Natural killer cell (primary cell): ENCODE measurements around the gene PDIA2. TPM values are rescaled to one million over a fixed set of nuclear protein-coding genes. Genes with fewer than 3 reads are reported as not detected.
A peak's percentile ranks its signal among the peaks of the same experiment; 100 is the strongest.

Experiments
- ATAC-seq, 3 donors: fragments of 150-1000 bp in 2 of 3; fragments of 200-7000 bp in 1 of 3; cut with Tn5 transposase; 1 replicate in 1 of 3; 2 replicates in 2 of 3; pipeline ENCODE4 v1.10.0; 2021; ENCODE audit warnings: mild to moderate bottlenecking in 2 of 3, moderate library complexity in 2 of 3
- DNase-seq, 2 donors: peaks; one replicate each; pipeline versions ENCODE4 v3.0.0 to v3.0.0-alpha.2; 2013 to 2021; ENCODE audit warnings: mixed read lengths in 1 of 2
- H3K27ac ChIP-seq: one replicate; pipeline ENCODE4 v1.5.1; 2013; ENCODE audit warnings: mild to moderate bottlenecking, low read length
- H3K27me3 ChIP-seq: one replicate; pipeline ENCODE4 v1.6.1; 2013; ENCODE audit warnings: low read length; ENCODE audit not compliant: control insufficient read depth, insufficient read depth
- H3K36me3 ChIP-seq: one replicate; pipeline ENCODE4 v1.6.1; 2013; ENCODE audit warnings: low read length; ENCODE audit not compliant: control insufficient read depth, insufficient read depth
- H3K4me1 ChIP-seq: one replicate; pipeline ENCODE4 v1.6.1; 2013; ENCODE audit warnings: low read length; ENCODE audit not compliant: control insufficient read depth, insufficient read depth
- H3K4me3 ChIP-seq: one replicate; pipeline ENCODE4 v1.5.1; 2013; ENCODE audit warnings: low read length
- H3K9me3 ChIP-seq: one replicate; pipeline ENCODE4 v1.6.1; 2013; ENCODE audit warnings: low read length; ENCODE audit not compliant: control insufficient read depth, insufficient read depth
- H3K27ac Mint-ChIP-seq, 2 donors: one replicate each; pipeline ENCODE4 v1.8.0; 2022; ENCODE audit warnings: mild to moderate bottlenecking in 2 of 2, mixed read lengths in 2 of 2, moderate library complexity in 1 of 2
- H3K27me3 Mint-ChIP-seq, 2 donors: one replicate each; pipeline ENCODE4 v1.8.0; 2022; ENCODE audit warnings: low read depth in 2 of 2, mixed read lengths in 2 of 2
- H3K36me3 Mint-ChIP-seq: one replicate; pipeline ENCODE4 v1.8.0; 2022; ENCODE audit warnings: mixed read lengths
- H3K4me1 Mint-ChIP-seq, 2 donors: one replicate each; pipeline ENCODE4 v1.8.0; 2022; ENCODE audit warnings: mixed read lengths in 2 of 2
- H3K4me3 Mint-ChIP-seq: one replicate; pipeline ENCODE4 v1.8.0; 2022; ENCODE audit warnings: mild to moderate bottlenecking, moderate library complexity, mixed read lengths
- H3K9me3 Mint-ChIP-seq, 2 donors: one replicate each; pipeline ENCODE4 v1.8.0; 2022; ENCODE audit warnings: mixed read lengths in 2 of 2
- CTCF ChIP-seq: fragments of 200-600 bp; IDR thresholded peaks from one replicate; pipeline ENCODE4 v1.8.0; 2022; ENCODE audit warnings: antibody characterized with exemption
- WGBS: methylation state at CpG from one replicate; pipeline ENCODE4 v1.1.7; 2013; ENCODE audit warnings: missing lambda C conversion rate; ENCODE audit not compliant: insufficient coverage; 5-methylcytosine and 5-hydroxymethylcytosine counted together
- intact Hi-C: fragments of 100-400 bp; cut with micrococcal nuclease; formaldehyde crosslinking; loops from one replicate; pipeline ENCODE4 v1.14.2; 2022
- total RNA-seq, 4 donors: library from RNA; stranded (reverse); fragments of 120-200 nt in 1 of 4; gene quantifications; one replicate each; pipeline versions ENCODE4 v1.2.3 to v1.2.4, GENCODE V29; 2013 to 2022

The PDIA2 gene
- total RNA-seq, 3 donors from 2014 or later (not counting 1 experiment from before 2014, with no cell fraction given): not detected

DNA sequence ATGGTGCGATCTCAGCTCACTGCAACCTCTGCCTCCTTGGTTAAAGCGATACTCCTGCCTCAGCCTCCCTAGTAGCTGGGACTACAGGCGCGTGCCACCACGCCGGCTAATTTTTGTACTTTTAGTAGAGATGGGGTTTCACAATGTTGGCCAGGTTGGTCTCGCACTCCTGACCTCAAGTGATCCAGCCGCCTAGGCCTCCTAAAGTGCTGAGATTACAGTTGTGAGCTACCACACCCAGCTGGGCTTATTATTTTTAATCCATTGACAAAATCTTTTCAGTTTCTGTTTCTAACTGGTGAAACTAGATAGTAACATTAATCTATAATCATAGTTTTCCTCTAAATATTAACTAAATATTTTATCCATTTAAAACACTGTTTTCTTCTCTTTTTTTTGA lies 42.4 kb upstream of the PDIA2 start:
- Mint-ChIP-seq H3K4me3 (peak overlapping the region; percentile 42), H3K27me3 (no peaks in the 10 kb centered on the region), H3K9me3 (no peaks in the 10 kb centered on the region), H3K27ac (peak overlapping the region in 1 of 2 donors; percentile 63), H3K4me1 (peaks cover 28 to 43% of the 10 kb centered on the region in 2 donors), H3K36me3 (no peaks in the 10 kb centered on the region)
- 39% methylated on average over 8 of the region's 8 CpGs for WGBS
- DNase-seq: no peak
- TF ChIP-seq CTCF: no peak
- peak in 2 of 3 donors; percentile 53 to 62 for ATAC-seq
- peaks cover 33% of the 10 kb centered on the region for H3K4me1 ChIP-seq
- intact Hi-C loops: no loop called here
- H3K4me3 ChIP-seq: no peak overlapping the region
- no peaks in the 10 kb centered on the region for H3K36me3 ChIP-seq
- H3K9me3 ChIP-seq: no peaks in the 10 kb centered on the region
- H3K27me3 ChIP-seq: no peaks in the 10 kb centered on the region
- H3K27ac ChIP-seq: no peak overlapping the region

- DNase-seq: no peak
- Mint-ChIP-seq H3K9me3 (no peaks in the 10 kb centered on the region), H3K27ac (no peak overlapping the region), H3K27me3 (no peaks in the 10 kb centered on the region), H3K36me3 (no peaks in the 10 kb centered on the region), H3K4me1 (peaks cover 32 to 48% of the 10 kb centered on the region in 2 donors), H3K4me3 (no peak overlapping the region)
- Histone ChIP-seq H3K4me1 (peaks cover 35% of the 10 kb centered on the region), H3K36me3 (no peaks in the 10 kb centered on the region), H3K27me3 (no peaks in the 10 kb centered on the region), H3K9me3 (no peaks in the 10 kb centered on the region), H3K4me3 (no peak overlapping the region), H3K27ac (no peak overlapping the region)
- WGBS: 79% methylated on average over 7 of the region's 10 CpGs
- no peak for TF ChIP-seq CTCF
- intact Hi-C loops: no loop called here
- peak in 1 of 3 donors; percentile 35 for ATAC-seq
Measured at GRCh38 chr16:242281-242680, 40.7 kb upstream of the PDIA2 start.

DNA sequence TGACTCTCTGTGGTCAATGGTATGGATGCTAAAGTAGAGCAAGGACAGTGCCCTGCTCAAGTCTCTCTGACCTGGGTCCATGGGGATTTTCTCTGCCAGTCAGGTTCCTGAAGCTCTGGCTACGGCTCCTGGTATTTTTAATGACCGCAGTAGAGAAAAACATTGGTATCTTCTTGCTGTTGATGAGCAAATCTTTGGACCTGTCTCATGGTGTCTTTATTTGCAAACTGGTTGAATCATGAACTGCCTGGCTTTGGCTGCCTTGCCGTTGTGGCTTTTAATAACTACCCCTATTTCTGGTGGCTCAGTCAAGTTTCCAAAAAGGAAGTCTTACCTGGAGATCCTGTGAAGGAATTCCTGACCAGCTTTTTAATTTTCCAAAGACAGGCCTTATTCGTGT lies 39.6 kb upstream of the PDIA2 start:
- Mint-ChIP-seq H3K27ac (peak overlapping the region in 1 of 2 donors; percentile 13), H3K36me3 (no peaks in the 10 kb centered on the region), H3K27me3 (no peaks in the 10 kb centered on the region), H3K4me3 (no peak overlapping the region), H3K4me1 (peaks cover 32 to 56% of the 10 kb centered on the region in 2 donors), H3K9me3 (no peaks in the 10 kb centered on the region)
- Histone ChIP-seq H3K4me1 (peaks cover 38% of the 10 kb centered on the region), H3K27me3 (no peaks in the 10 kb centered on the region), H3K9me3 (no peaks in the 10 kb centered on the region), H3K36me3 (no peaks in the 10 kb centered on the region), H3K27ac (no peak overlapping the region), H3K4me3 (no peak overlapping the region)
- ATAC-seq: no peak
- intact Hi-C loops: no loop called here
- WGBS: 85% methylated on average over 4 of the region's 4 CpGs
- TF ChIP-seq CTCF: no peak
- DNase-seq: no peak

DNA sequence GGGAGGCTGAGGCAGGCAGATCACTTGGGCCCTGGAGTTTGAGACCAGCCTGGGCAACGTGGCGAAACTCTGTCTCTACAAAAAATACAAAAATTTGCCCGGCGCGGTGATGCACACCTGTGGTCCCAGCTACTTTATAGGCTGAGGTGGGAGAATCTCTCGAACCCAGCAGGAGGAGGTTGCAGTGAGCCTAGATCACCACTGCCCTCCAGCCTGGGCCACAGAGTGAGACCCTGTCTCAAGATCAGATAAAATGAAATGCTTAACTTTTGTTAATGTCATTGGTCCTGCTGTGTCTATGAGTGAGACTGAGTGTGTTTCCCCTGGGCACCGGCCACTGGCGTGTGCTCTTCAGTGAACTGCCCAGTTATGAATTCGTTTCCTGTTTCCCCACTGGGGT lies 37.9 kb upstream of the PDIA2 start:
- H3K4me1 Mint-ChIP-seq: peaks cover 27 to 51% of the 10 kb centered on the region in 2 donors
- DNase-seq (no peak), ATAC-seq (no peak)
- no peak overlapping the region for H3K4me3 ChIP-seq
- H3K36me3 Mint-ChIP-seq: no peaks in the 10 kb centered on the region
- peak overlapping the region; percentile 8 to 52 for H3K27ac Mint-ChIP-seq
- no peaks in the 10 kb centered on the region for H3K27me3 ChIP-seq
- intact Hi-C loops: no loop called here
- H3K27ac ChIP-seq: no peak overlapping the region
- no peaks in the 10 kb centered on the region for H3K36me3 ChIP-seq
- H3K27me3 Mint-ChIP-seq: no peaks in the 10 kb centered on the region
- no peak overlapping the region for H3K4me3 Mint-ChIP-seq
- peaks cover 35% of the 10 kb centered on the region for H3K4me1 ChIP-seq
- no peaks in the 10 kb centered on the region for H3K9me3 ChIP-seq
- 90% methylated on average over 9 of the region's 9 CpGs for WGBS
- H3K9me3 Mint-ChIP-seq: no peaks in the 10 kb centered on the region
- no peak for TF ChIP-seq CTCF
